Right hindlimb (tissue), 1 donor: Measurements from ENCODE around the gene NUP214.
"Not testable (repeated sequence)": the region's sequence is repeated elsewhere in the genome, so short reads cannot be mapped to it uniquely, and the experiment has no call there.

Experiments
- DNase-seq: peaks from one replicate; pipeline ENCODE4 v3.0.0-alpha.2; 2018

Gene NUP214

GRCh38 chr9:131167936-131168335, 42.5 kb downstream of the NUP214 start:
- no peak for DNase-seq

- DNase-seq, result no peak
Measured at GRCh38 chr9:131169563-131170240, 44.3 kb downstream of the NUP214 start.

- no peak for DNase-seq
Measured at GRCh38 chr9:131173995-131174394, 48.6 kb downstream of the NUP214 start.

GRCh38 chr9:131174681-131175239, 49.4 kb downstream of the NUP214 start:
- DNase-seq, result no peak

GRCh38 chr9:131177898-131178297, 52.5 kb downstream of the NUP214 start:
- no peak for DNase-seq

- DNase-seq, result peak; percentile 77
Measured at GRCh38 chr9:131178382-131178781, 53.0 kb downstream of the NUP214 start.

- DNase-seq, result no peak
Measured at GRCh38 chr9:131178926-131179325, 53.5 kb downstream of the NUP214 start.

- DNase-seq, result no peak
Measured at GRCh38 chr9:131179561-131180219, 54.3 kb downstream of the NUP214 start.

- no peak for DNase-seq
Measured at GRCh38 chr9:131180454-131180853, 55.1 kb downstream of the NUP214 start.

- no peak for DNase-seq
Measured at GRCh38 chr9:131181091-131181681, 55.8 kb downstream of the NUP214 start.

- no peak for DNase-seq
Measured at GRCh38 chr9:131185924-131186323, 60.5 kb downstream of the NUP214 start.

- no peak for DNase-seq
Measured at GRCh38 chr9:131186622-131187021, 61.2 kb downstream of the NUP214 start.

- no peak for DNase-seq
Measured at GRCh38 chr9:131187957-131188356, 62.6 kb downstream of the NUP214 start.

GRCh38 chr9:131188976-131189375, 63.6 kb downstream of the NUP214 start:
- no peak for DNase-seq

GRCh38 chr9:131190191-131190590, 64.8 kb downstream of the NUP214 start:
- no peak for DNase-seq

GRCh38 chr9:131191032-131191431, 65.6 kb downstream of the NUP214 start:
- DNase-seq, result not testable (repeated sequence)

- no peak for DNase-seq
Measured at GRCh38 chr9:131191857-131192256, 66.5 kb downstream of the NUP214 start.

- no peak for DNase-seq
Measured at GRCh38 chr9:131193051-131193450, 67.7 kb downstream of the NUP214 start.

GRCh38 chr9:131194762-131195161, 69.4 kb downstream of the NUP214 start:
- no peak for DNase-seq

GRCh38 chr9:131197160-131197911, 72.0 kb downstream of the NUP214 start:
- no peak for DNase-seq

GRCh38 chr9:131198041-131198715, 72.8 kb downstream of the NUP214 start:
- DNase-seq, result no peak

GRCh38 chr9:131201856-131202255, 76.5 kb downstream of the NUP214 start:
- DNase-seq, result no peak
